Liver (tissue), 9 donors: ENCODE results near the gene SEL1L2. TPM values are rescaled to one million over a fixed set of nuclear protein-coding genes. Genes with fewer than 3 reads are reported as not detected.

Experiments used
- DNase-seq: peaks from one replicate; pipeline ENCODE4 v3.0.0-alpha.2; 2017; ENCODE audit warnings: low spot score
- H3K27ac ChIP-seq, 2 donors: one replicate each; pipeline ENCODE4 v1.7.0; 2013; ENCODE audit warnings: inconsistent platforms in 2 of 2, low read length in 2 of 2, control low read depth in 1 of 2, low read depth in 1 of 2, mild to moderate bottlenecking in 1 of 2
- H3K27me3 ChIP-seq, 4 donors: one replicate each; pipeline versions ENCODE4 v1.6.1 to v1.7.0; 2013; ENCODE audit warnings: low read length in 3 of 4, inconsistent platforms in 1 of 4, mild to moderate bottlenecking in 1 of 4, moderate library complexity in 1 of 4; ENCODE audit not compliant: control insufficient read depth in 4 of 4, insufficient read depth in 4 of 4
- H3K36me3 ChIP-seq, 4 donors: one replicate each; pipeline versions ENCODE4 v1.6.1 to v1.7.0; 2013; ENCODE audit warnings: low read length in 3 of 4, mild to moderate bottlenecking in 3 of 4, low read depth in 1 of 4, moderate library complexity in 1 of 4; ENCODE audit not compliant: control insufficient read depth in 4 of 4, insufficient read depth in 3 of 4
- H3K4me1 ChIP-seq, 4 donors: one replicate each; pipeline versions ENCODE4 v1.6.1 to v1.7.0; 2013; ENCODE audit warnings: low read length in 3 of 4, mild to moderate bottlenecking in 3 of 4, moderate library complexity in 1 of 4; ENCODE audit not compliant: control insufficient read depth in 4 of 4, insufficient read depth in 4 of 4
- H3K4me3 ChIP-seq, 3 donors: one replicate each; pipeline versions ENCODE4 v1.6.1 to v1.7.0; 2013; ENCODE audit warnings: low read length in 3 of 3, control low read depth in 1 of 3, low read depth in 1 of 3, mild to moderate bottlenecking in 1 of 3
- H3K9ac ChIP-seq, 2 donors: one replicate each; pipeline ENCODE4 v1.7.0; 2013; ENCODE audit warnings: low read length in 2 of 2, mild to moderate bottlenecking in 2 of 2, moderate library complexity in 2 of 2, control low read depth in 1 of 2, low read depth in 1 of 2
- H3K9me3 ChIP-seq, 4 donors: one replicate each; pipeline versions ENCODE4 v1.6.1 to v1.7.0; 2013; ENCODE audit warnings: low read length in 3 of 4; ENCODE audit not compliant: control insufficient read depth in 4 of 4
- ATF3 ChIP-seq: IDR thresholded peaks from 2 replicates; pipeline ENCODE4 v1.6.1; 2016; ENCODE audit warnings: antibody characterized with exemption
- EGR1 ChIP-seq, 2 donors: IDR thresholded peaks; 2 replicates each; pipeline ENCODE4 v1.6.1; 2016 to 2018; ENCODE audit warnings: antibody characterized with exemption in 2 of 2, low read depth in 2 of 2
- FOXA1 ChIP-seq: IDR thresholded peaks from 2 replicates; pipeline ENCODE4 v1.6.1; 2016; ENCODE audit warnings: antibody characterized with exemption
- FOXA2 ChIP-seq: IDR thresholded peaks from 2 replicates; pipeline ENCODE4 v1.6.1; 2016; ENCODE audit warnings: antibody characterized with exemption
- GABPA ChIP-seq, 2 donors: IDR thresholded peaks in 1 of 2; conservative IDR thresholded peaks in 1 of 2; 2 replicates each; pipeline ENCODE4 v1.6.1; 2016; ENCODE audit warnings: antibody characterized with exemption in 2 of 2, mild to moderate bottlenecking in 1 of 2, moderate library complexity in 1 of 2
- HNF4A ChIP-seq, 2 donors: conservative IDR thresholded peaks; 2 replicates each; pipeline ENCODE4 v1.6.1; 2016; ENCODE audit warnings: antibody characterized with exemption in 2 of 2, mild to moderate bottlenecking in 2 of 2
- HNF4G ChIP-seq: IDR thresholded peaks from 2 replicates; pipeline ENCODE4 v1.6.1; 2016; ENCODE audit warnings: antibody characterized with exemption
- JUND ChIP-seq, 2 donors: IDR thresholded peaks; 2 replicates each; pipeline ENCODE4 v1.6.1; 2016; ENCODE audit warnings: antibody characterized with exemption in 2 of 2
- NR2F2 ChIP-seq: IDR thresholded peaks from 2 replicates; pipeline ENCODE4 v1.6.1; 2016; ENCODE audit warnings: antibody characterized with exemption
- RAD21 ChIP-seq, 2 donors: IDR thresholded peaks; 2 replicates each; pipeline ENCODE4 v1.6.1; 2016; ENCODE audit warnings: antibody characterized with exemption in 2 of 2, mild to moderate bottlenecking in 2 of 2
- RXRA ChIP-seq, 2 donors: IDR thresholded peaks; 2 replicates each; pipeline ENCODE4 v1.6.1; 2017 to 2018; ENCODE audit warnings: antibody characterized with exemption in 2 of 2, mild to moderate bottlenecking in 1 of 2
- SP1 ChIP-seq: IDR thresholded peaks from 2 replicates; pipeline ENCODE4 v1.6.1; 2018; ENCODE audit warnings: antibody characterized with exemption, mild to moderate bottlenecking
- TAF1 ChIP-seq: conservative IDR thresholded peaks from 2 replicates; pipeline ENCODE4 v1.6.1; 2016; ENCODE audit warnings: antibody characterized with exemption, mild to moderate bottlenecking
- YY1 ChIP-seq: IDR thresholded peaks from 2 replicates; pipeline ENCODE4 v1.6.1; 2016; ENCODE audit warnings: antibody characterized with exemption, mild to moderate bottlenecking
- WGBS: extraction: QIAGEN DNeasy Blood & Tissue Kit; methylation state at CpG from one replicate; pipeline ENCODE4 v1.1.7; 2013; 5-methylcytosine and 5-hydroxymethylcytosine counted together
- polyA plus RNA-seq, 2 donors: library from polyadenylated mRNA; stranded (reverse) in 1 of 2; unstranded in 1 of 2; fragments of 200-250 nt in 1 of 2; fragments of >200 nt in 1 of 2; fragmentation: Nextera tagmentation in 1 of 2; extraction: Ambion mirVana in 1 of 2; gene quantifications; one replicate each; pipeline versions ENCODE4 v1.2.1 to v1.2.3, GENCODE V29; 2013 to 2015
- total RNA-seq, 2 donors: library from RNA; depleted of rRNA; stranded (reverse); fragments of >200 nt; gene quantifications; one replicate each; pipeline ENCODE4 v1.2.3, GENCODE V29; 2014
- TF ChIP-seq, protein P1 (sequence below): IDR thresholded peaks from 2 replicates; pipeline ENCODE4 v1.6.1; 2016; ENCODE audit warnings: antibody characterized with exemption
- TF ChIP-seq, protein P2 (sequence below): IDR thresholded peaks from 2 replicates; pipeline ENCODE4 v1.6.1; 2016; ENCODE audit warnings: antibody characterized with exemption, mild to moderate bottlenecking
- TF ChIP-seq, protein P3 (sequence below): IDR thresholded peaks from 2 replicates; pipeline ENCODE4 v1.6.1; 2016; ENCODE audit warnings: antibody characterized with exemption
- TF ChIP-seq, protein P4 (sequence below): fragments of 150-350 bp; IDR thresholded peaks from 2 replicates; pipeline ENCODE4 v1.5.1; 2017; ENCODE audit warnings: improper control_type of control experiment, low read depth, low read length; ENCODE audit not compliant: missing input control
- donor health status: healthy.
- donor health status: healthy.
- donor health status: healthy.
- donor health status: healthy.
- donor health status: healthy.

SEL1L2 gene
- total and polyA plus RNA-seq, 4 donors: not detected

DNA sequence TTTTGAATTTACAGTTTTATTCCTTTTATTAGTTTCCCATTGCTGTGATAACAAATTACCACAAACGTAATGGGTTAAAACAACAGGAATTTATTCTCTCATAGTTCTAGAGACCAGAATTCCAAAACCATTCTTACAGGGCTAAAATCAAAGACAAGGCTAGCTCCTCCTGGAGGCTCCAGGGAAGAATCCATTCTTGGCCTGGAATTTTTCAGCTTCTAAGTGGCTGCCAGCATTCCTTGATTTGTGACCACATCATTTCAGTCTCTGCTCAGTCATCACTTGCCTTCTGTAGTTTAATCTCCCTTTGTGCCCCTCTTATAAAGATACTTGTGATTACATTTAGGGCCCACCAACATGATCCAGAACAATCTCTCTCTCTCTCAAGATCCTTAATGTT, 897 bp upstream of the SEL1L2 start:
- Histone ChIP-seq H3K36me3 (no peaks in the 10 kb centered on the region), H3K9me3 (peaks cover 3 to 14% (median 5%) of the 10 kb centered on the region in 4 donors), H3K27ac (no peak overlapping the region), H3K4me3 (no peak overlapping the region), H3K9ac (no peak overlapping the region), H3K27me3 (no peaks in the 10 kb centered on the region), H3K4me1 (peaks cover 0 to 7% (median 3%) of the 10 kb centered on the region in 4 donors)
- DNase-seq: no peak
- TF ChIP-seq FOXA1 (no peak), HNF4G (no peak), JUND (IDR thresholded peaks at IDR 0.05) (no peak), TAF1 (no peak), RAD21 (IDR thresholded peaks at IDR 0.05) (no peak), EGR1 (IDR thresholded peaks at IDR 0.05; ENCODE audit: low read depth in 2 of 2) (no peak)
- TF ChIP-seq, protein P1, sequence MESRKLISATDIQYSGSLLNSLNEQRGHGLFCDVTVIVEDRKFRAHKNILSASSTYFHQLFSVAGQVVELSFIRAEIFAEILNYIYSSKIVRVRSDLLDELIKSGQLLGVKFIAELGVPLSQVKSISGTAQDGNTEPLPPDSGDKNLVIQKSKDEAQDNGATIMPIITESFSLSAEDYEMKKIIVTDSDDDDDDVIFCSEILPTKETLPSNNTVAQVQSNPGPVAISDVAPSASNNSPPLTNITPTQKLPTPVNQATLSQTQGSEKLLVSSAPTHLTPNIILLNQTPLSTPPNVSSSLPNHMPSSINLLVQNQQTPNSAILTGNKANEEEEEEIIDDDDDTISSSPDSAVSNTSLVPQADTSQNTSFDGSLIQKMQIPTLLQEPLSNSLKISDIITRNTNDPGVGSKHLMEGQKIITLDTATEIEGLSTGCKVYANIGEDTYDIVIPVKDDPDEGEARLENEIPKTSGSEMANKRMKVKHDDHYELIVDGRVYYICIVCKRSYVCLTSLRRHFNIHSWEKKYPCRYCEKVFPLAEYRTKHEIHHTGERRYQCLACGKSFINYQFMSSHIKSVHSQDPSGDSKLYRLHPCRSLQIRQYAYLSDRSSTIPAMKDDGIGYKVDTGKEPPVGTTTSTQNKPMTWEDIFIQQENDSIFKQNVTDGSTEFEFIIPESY: no peak
- TF ChIP-seq, protein P2, sequence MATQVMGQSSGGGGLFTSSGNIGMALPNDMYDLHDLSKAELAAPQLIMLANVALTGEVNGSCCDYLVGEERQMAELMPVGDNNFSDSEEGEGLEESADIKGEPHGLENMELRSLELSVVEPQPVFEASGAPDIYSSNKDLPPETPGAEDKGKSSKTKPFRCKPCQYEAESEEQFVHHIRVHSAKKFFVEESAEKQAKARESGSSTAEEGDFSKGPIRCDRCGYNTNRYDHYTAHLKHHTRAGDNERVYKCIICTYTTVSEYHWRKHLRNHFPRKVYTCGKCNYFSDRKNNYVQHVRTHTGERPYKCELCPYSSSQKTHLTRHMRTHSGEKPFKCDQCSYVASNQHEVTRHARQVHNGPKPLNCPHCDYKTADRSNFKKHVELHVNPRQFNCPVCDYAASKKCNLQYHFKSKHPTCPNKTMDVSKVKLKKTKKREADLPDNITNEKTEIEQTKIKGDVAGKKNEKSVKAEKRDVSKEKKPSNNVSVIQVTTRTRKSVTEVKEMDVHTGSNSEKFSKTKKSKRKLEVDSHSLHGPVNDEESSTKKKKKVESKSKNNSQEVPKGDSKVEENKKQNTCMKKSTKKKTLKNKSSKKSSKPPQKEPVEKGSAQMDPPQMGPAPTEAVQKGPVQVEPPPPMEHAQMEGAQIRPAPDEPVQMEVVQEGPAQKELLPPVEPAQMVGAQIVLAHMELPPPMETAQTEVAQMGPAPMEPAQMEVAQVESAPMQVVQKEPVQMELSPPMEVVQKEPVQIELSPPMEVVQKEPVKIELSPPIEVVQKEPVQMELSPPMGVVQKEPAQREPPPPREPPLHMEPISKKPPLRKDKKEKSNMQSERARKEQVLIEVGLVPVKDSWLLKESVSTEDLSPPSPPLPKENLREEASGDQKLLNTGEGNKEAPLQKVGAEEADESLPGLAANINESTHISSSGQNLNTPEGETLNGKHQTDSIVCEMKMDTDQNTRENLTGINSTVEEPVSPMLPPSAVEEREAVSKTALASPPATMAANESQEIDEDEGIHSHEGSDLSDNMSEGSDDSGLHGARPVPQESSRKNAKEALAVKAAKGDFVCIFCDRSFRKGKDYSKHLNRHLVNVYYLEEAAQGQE: no peak
- TF ChIP-seq, protein P3, sequence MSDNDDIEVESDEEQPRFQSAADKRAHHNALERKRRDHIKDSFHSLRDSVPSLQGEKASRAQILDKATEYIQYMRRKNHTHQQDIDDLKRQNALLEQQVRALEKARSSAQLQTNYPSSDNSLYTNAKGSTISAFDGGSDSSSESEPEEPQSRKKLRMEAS: no peak
- 88% methylated on average over 1 of the region's 1 CpG for WGBS

DNA sequence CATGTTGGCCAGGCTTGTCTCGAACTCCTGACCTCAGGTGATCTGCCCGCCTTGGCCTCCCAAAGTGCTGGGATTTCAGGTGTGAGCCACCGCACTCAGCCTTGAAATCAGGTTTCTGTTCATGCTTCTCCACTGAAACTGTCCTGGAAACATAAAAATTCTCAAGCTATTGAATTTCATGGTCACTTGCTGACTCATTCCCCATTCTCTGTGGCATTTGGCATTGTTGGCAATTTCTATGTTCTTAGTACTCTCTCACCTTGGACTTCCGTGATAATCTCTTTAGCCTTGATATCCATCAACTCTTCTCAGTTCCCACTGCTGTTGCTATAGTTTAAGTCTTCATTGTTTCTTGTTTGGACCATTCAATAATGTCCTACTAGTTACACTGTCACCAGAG, 6.2 kb downstream of the SEL1L2 start:
- no peak overlapping the region for H3K4me3 ChIP-seq
- H3K9ac ChIP-seq: no peak overlapping the region
- WGBS: 85% methylated on average over 4 of the region's 4 CpGs
- H3K27me3 ChIP-seq: no peaks in the 10 kb centered on the region
- no peak for DNase-seq
- H3K9me3 ChIP-seq: no peaks in the 10 kb centered on the region
- no peaks in the 10 kb centered on the region for H3K4me1 ChIP-seq
- H3K36me3 ChIP-seq: no peaks in the 10 kb centered on the region
- TF ChIP-seq NR2F2 (no peak), EGR1 (IDR thresholded peaks at IDR 0.05; ENCODE audit: low read depth in 2 of 2) (no peak), TAF1 (no peak), HNF4G (no peak), HNF4A (conservative IDR thresholded peaks at IDR 0.05) (no peak), FOXA2 (no peak), RXRA (IDR thresholded peaks at IDR 0.05) (no peak), GABPA (IDR thresholded peaks at IDR 0.05 in 1 of 2, conservative IDR thresholded peaks at IDR 0.05 in 1 of 2) (no peak), ATF3 (no peak), YY1 (no peak), FOXA1 (no peak), RAD21 (IDR thresholded peaks at IDR 0.05) (no peak), JUND (IDR thresholded peaks at IDR 0.05) (no peak), SP1 (no peak)
- TF ChIP-seq, protein P4, sequence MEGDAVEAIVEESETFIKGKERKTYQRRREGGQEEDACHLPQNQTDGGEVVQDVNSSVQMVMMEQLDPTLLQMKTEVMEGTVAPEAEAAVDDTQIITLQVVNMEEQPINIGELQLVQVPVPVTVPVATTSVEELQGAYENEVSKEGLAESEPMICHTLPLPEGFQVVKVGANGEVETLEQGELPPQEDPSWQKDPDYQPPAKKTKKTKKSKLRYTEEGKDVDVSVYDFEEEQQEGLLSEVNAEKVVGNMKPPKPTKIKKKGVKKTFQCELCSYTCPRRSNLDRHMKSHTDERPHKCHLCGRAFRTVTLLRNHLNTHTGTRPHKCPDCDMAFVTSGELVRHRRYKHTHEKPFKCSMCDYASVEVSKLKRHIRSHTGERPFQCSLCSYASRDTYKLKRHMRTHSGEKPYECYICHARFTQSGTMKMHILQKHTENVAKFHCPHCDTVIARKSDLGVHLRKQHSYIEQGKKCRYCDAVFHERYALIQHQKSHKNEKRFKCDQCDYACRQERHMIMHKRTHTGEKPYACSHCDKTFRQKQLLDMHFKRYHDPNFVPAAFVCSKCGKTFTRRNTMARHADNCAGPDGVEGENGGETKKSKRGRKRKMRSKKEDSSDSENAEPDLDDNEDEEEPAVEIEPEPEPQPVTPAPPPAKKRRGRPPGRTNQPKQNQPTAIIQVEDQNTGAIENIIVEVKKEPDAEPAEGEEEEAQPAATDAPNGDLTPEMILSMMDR: no peak
- TF ChIP-seq, protein P2: no peak
- TF ChIP-seq, protein P1: no peak
- TF ChIP-seq, protein P3: no peak
- no peak overlapping the region for H3K27ac ChIP-seq
